IMR-90 (cell line): ENCODE results near the gene UBL4A. TPM values are rescaled to one million over a fixed set of nuclear protein-coding genes. Genes with fewer than 3 reads are reported as not detected.

Source experiments
- ATAC-seq: fragments of 200-7000 bp; cut with Tn5 transposase; 2 replicates; pipeline ENCODE4 v1.9.1; 2020; ENCODE audit warnings: low read depth, mild to moderate bottlenecking, moderate library complexity
- BruUV-seq: library from RNA; stranded (reverse); fragments of 400-500 nt; replicated peaks from 2 replicates; lab custom pipeline; 2021; lab: Mats Ljungman, UMichigan
- CTCF ChIA-PET: fragments of 300-600 bp; formaldehyde crosslinking; extraction: SDS; loops from one replicate; lab custom pipeline; 2021; ENCODE audit warnings: antibody characterized with exemption; lab: Yijun Ruan, JAX
- POLR2A ChIA-PET: fragments of 300-600 bp; sonication (Branson Sonifier 250); formaldehyde crosslinking; loops from one replicate; lab custom pipeline; 2022; ENCODE audit warnings: antibody characterized with exemption; ENCODE audit not compliant: unreplicated experiment; lab: Charles Lee
- DNase-seq: peaks from one replicate; pipeline ENCODE4 v3.0.0; 2013
- H2AFZ ChIP-seq: replicated peaks from 2 replicates; pipeline ENCODE3; 2013; ENCODE audit warnings: low read length, mild to moderate bottlenecking; ENCODE audit not compliant: poor library complexity
- H2AK5ac ChIP-seq: 2 replicates; pipeline ENCODE4 v1.6.1; 2013; ENCODE audit warnings: low read depth, low read length, inconsistent platforms
- H2AK9ac ChIP-seq: replicated peaks from 2 replicates; pipeline ENCODE3; 2013; ENCODE audit warnings: mild to moderate bottlenecking, low read depth, low read length, moderate library complexity; ENCODE audit not compliant: poor library complexity
- H2BK120ac ChIP-seq: 2 replicates; pipeline ENCODE4 v1.6.1; 2013; ENCODE audit warnings: low read depth, low read length, inconsistent platforms
- H2BK15ac ChIP-seq: 3 replicates; pipeline ENCODE4 v1.6.1; 2013; ENCODE audit warnings: low read depth, low read length, inconsistent platforms
- H2BK20ac ChIP-seq: 2 replicates; pipeline ENCODE4 v1.6.1; 2013; ENCODE audit warnings: low read depth, mild to moderate bottlenecking, inconsistent platforms, low read length, moderate library complexity
- H2BK5ac ChIP-seq: 2 replicates; pipeline ENCODE4 v1.6.1; 2013; ENCODE audit warnings: mild to moderate bottlenecking, low read depth, low read length, inconsistent platforms; ENCODE audit not compliant: poor library complexity, severe bottlenecking
- H3K14ac ChIP-seq: replicated peaks from 2 replicates; pipeline ENCODE4 v1.6.1; 2013; ENCODE audit warnings: low read depth, low read length, inconsistent platforms
- H3K18ac ChIP-seq: 2 replicates; pipeline ENCODE4 v1.6.1; 2013; ENCODE audit warnings: low read depth, low read length, control low read depth
- H3K23ac ChIP-seq: 2 replicates; pipeline ENCODE4 v1.6.1; 2013; ENCODE audit warnings: low read depth, low read length, inconsistent platforms
- H3K27ac ChIP-seq: 2 replicates; pipeline ENCODE4 v1.5.1; 2013; ENCODE audit warnings: mild to moderate bottlenecking, control low read depth, low read length; ENCODE audit not compliant: insufficient read depth
- H3K27me3 ChIP-seq: 2 replicates; pipeline ENCODE4 v1.6.1; 2013; ENCODE audit warnings: low read length; ENCODE audit not compliant: control insufficient read depth, insufficient read depth
- H3K36me3 ChIP-seq: 2 replicates; pipeline ENCODE4 v1.6.1; 2013; ENCODE audit warnings: low read length, mixed read lengths; ENCODE audit not compliant: control insufficient read depth, insufficient read depth
- H3K4ac ChIP-seq: 2 replicates; pipeline ENCODE4 v1.6.1; 2013; ENCODE audit warnings: low read depth, low read length, inconsistent platforms
- H3K4me1 ChIP-seq: 2 replicates; pipeline ENCODE4 v1.6.1; 2013; ENCODE audit warnings: low read length, mixed read lengths; ENCODE audit not compliant: control insufficient read depth, insufficient read depth
- H3K4me2 ChIP-seq: 2 replicates; pipeline ENCODE4 v1.6.1; 2013; ENCODE audit warnings: low read depth, mild to moderate bottlenecking, control low read depth, low read length, moderate library complexity
- H3K4me3 ChIP-seq: 2 replicates; pipeline ENCODE4 v1.5.1; 2013; ENCODE audit warnings: low read depth, mild to moderate bottlenecking, control low read depth, low read length, moderate library complexity; ENCODE audit not compliant: insufficient read depth
- H3K56ac ChIP-seq: 2 replicates; pipeline ENCODE4 v1.6.1; 2013; ENCODE audit warnings: low read length, inconsistent platforms; ENCODE audit not compliant: insufficient read depth; ENCODE audit errors: extremely low read depth
- H3K79me1 ChIP-seq, 2 experiments: 2 replicates each; pipeline ENCODE4 v1.6.1; 2013; ENCODE audit warnings: low read length in 2 of 2, inconsistent platforms in 1 of 2, low read depth in 1 of 2
- H3K9ac ChIP-seq: 2 replicates; pipeline ENCODE4 v1.6.1; 2013; ENCODE audit warnings: low read depth, low read length, control low read depth
- H3K9me1 ChIP-seq: 2 replicates; pipeline ENCODE4 v1.6.1; 2013; ENCODE audit warnings: low read length, inconsistent platforms; ENCODE audit not compliant: insufficient read depth
- H3K9me3 ChIP-seq: 2 replicates; pipeline ENCODE4 v1.6.1; 2013; ENCODE audit warnings: low read length; ENCODE audit not compliant: control insufficient read depth, insufficient read depth
- H4K20me1 ChIP-seq: 2 replicates; pipeline ENCODE4 v1.6.1; 2013; ENCODE audit warnings: low read length, inconsistent platforms; ENCODE audit not compliant: insufficient read depth
- H4K5ac ChIP-seq: 2 replicates; pipeline ENCODE4 v1.6.1; 2013; ENCODE audit warnings: mild to moderate bottlenecking, low read depth, low read length, control low read depth
- H4K8ac ChIP-seq, 2 experiments: 2 replicates each; pipeline ENCODE4 v1.6.1; 2013; ENCODE audit warnings: low read depth in 2 of 2, low read length in 2 of 2, control low read depth in 1 of 2, inconsistent platforms in 1 of 2
- H4K91ac ChIP-seq: 2 replicates; pipeline ENCODE4 v1.6.1; 2013; ENCODE audit warnings: low read depth, low read length, inconsistent platforms; ENCODE audit not compliant: insufficient read depth
- CHD1 ChIP-seq: IDR thresholded peaks from 2 replicates; pipeline ENCODE4 v1.6.1; 2012; ENCODE audit warnings: low read depth, low read length, improper control_type of control experiment
- CTCF ChIP-seq: conservative IDR thresholded peaks from 2 replicates; pipeline ENCODE4 v1.5.1; 2012; ENCODE audit warnings: mild to moderate bottlenecking, low read depth, low read length, improper control_type of control experiment
- POLR2A ChIP-seq: IDR thresholded peaks from 2 replicates; pipeline ENCODE4 v1.6.1; 2012; ENCODE audit warnings: mild to moderate bottlenecking, low read depth, low read length
- RAD21 ChIP-seq: IDR thresholded peaks from 2 replicates; pipeline ENCODE4 v1.6.1; 2012; ENCODE audit warnings: low read length, improper control_type of control experiment
- WGBS, 2 experiments: methylation state at CpG; one replicate each; pipeline versions ENCODE4 v1.1.5 to v1.1.7; 2013; ENCODE audit warnings: missing lambda C conversion rate in 2 of 2; ENCODE audit not compliant: insufficient read length in 1 of 2; ENCODE audit errors: extremely low coverage in 2 of 2; 5-methylcytosine and 5-hydroxymethylcytosine counted together
- dilution Hi-C: fragments of 300-500 bp; cut with HindIII; formaldehyde crosslinking; loops from one replicate; pipeline ENCODE4 v1.14.3; 2018; ENCODE audit warnings: low sequenced_read_pairs; ENCODE audit not compliant: unreplicated experiment
- in situ Hi-C: fragments of 300-500 bp; cut with MboI; formaldehyde crosslinking; loops from 3 replicates; pipeline ENCODE4 v1.14.3; 2019; ENCODE audit warnings: low sequenced_read_pairs, inconsistent platforms, mixed read lengths
- intact Hi-C: fragments of 100-400 bp; cut with micrococcal nuclease; formaldehyde crosslinking; loops from 2 replicates; pipeline ENCODE4 v1.10.0; 2022
- polyA plus RNA-seq, 3 experiments: library from polyadenylated mRNA; depleted of rRNA; stranded (reverse); fragments of >200 nt; gene quantifications; 2 replicates each; pipeline ENCODE4 v1.2.3, GENCODE V29; 2012; ENCODE audit warnings: low replicate concordance in 1 of 3
- total RNA-seq: library from RNA; depleted of rRNA; stranded (reverse); fragments of >200 nt; gene quantifications from 2 replicates; pipeline ENCODE4 v1.2.3, GENCODE V29; 2012

Gene UBL4A
- total and polyA plus RNA-seq, 2 of the 4 experiments (the other 2 are of a cell fraction): 24.6 to 28.3 TPM

GRCh38 chrX:154526901-154527675 lies 40.7 kb upstream of the UBL4A start:
- no peaks in the 10 kb centered on the region; the same call in 1 of the 2 replicates for H3K9me3 ChIP-seq
- ChIA-PET CTCF (interaction anchor here (0.8 to 1.8 kb wide), 3 partner anchors 8 to 67 kb away, joined by 5 read pairs; no protein-coding TSS in a partner anchor), POLR2A (no interaction called here)
- peak overlapping the region; percentile 100 for H4K5ac ChIP-seq
- TF ChIP-seq CTCF (peak; percentile 52), RAD21 (peak; percentile 38), CHD1 (no peak), POLR2A (no peak)
- in situ Hi-C loops: loop anchor here (25.0 kb wide), 1 partner anchor 1565 kb away; no protein-coding TSS in a partner anchor
- H3K18ac ChIP-seq: peak overlapping the region; percentile 99
- no peaks in the 10 kb centered on the region for H3K27me3 ChIP-seq
- dilution Hi-C loops: no loop called here
- H4K20me1 ChIP-seq: no peaks in the 10 kb centered on the region
- 35% methylated on average over 4 of the region's 15 CpGs; no CpG with 5 or more reads in 1 of the 2 experiments for WGBS, 2 experiments
- 0 out of 2 replicates have a peak overlapping the region, but pooled peaks have one; percentile 76 for H2AK5ac ChIP-seq
- intact Hi-C loops: loop anchor here (1.0 kb wide), 1 partner anchor 37 kb away; the partner anchor contains the start of gene SLC10A3
- peaks cover 14% of the 10 kb centered on the region; the same call in 1 of the 2 replicates for H3K36me3 ChIP-seq
- H3K4me1 ChIP-seq: peaks cover 10% of the 10 kb centered on the region
- peak overlapping the region; percentile 86 for H2AFZ ChIP-seq
- peak overlapping the region; percentile 97 for H3K14ac ChIP-seq
- ATAC-seq: peak; percentile 76
- H4K91ac ChIP-seq: peak overlapping the region; percentile 94
- peak overlapping the region; percentile 47 for H3K4me2 ChIP-seq
- H3K56ac ChIP-seq: peak overlapping the region; percentile 40; the same call in 1 of the 2 replicates
- H2AK9ac ChIP-seq: peak overlapping the region; percentile 93
- peak overlapping the region; percentile 84 for H3K23ac ChIP-seq
- H3K4ac ChIP-seq: peak overlapping the region; percentile 94
- peak overlapping the region; percentile 82 for H3K9ac ChIP-seq
- H2BK20ac ChIP-seq: 0 out of 2 replicates have a peak overlapping the region, but pooled peaks have one; percentile 35
- H2BK15ac ChIP-seq: peak overlapping the region; percentile 49; the same call in 1 of the 3 replicates
- BruUV-seq: no TSS peak
- H3K4me3 ChIP-seq: no peak overlapping the region
- H2BK120ac ChIP-seq: peak overlapping the region; percentile 70; the same call in 1 of the 2 replicates
- H2BK5ac ChIP-seq: peak overlapping the region; percentile 89
- 0 out of 2 replicates have a peak, but pooled peaks cover 2% of the 10 kb centered on the region for H3K9me1 ChIP-seq
- DNase-seq: peak; percentile 67
- H3K79me1 ChIP-seq: no peaks in the 10 kb centered on the region; a peak in 1 of 4 replicates
- peak overlapping the region; percentile 55 to 95 for H4K8ac ChIP-seq
- peak overlapping the region; percentile 98 for H3K27ac ChIP-seq
